Kidney (tissue), 14 donors: ENCODE measurements around the gene CCNC. TPM values are rescaled to one million over a fixed set of nuclear protein-coding genes. Genes with fewer than 3 reads are reported as not detected.

Experiments used
- DNase-seq, 5 donors: peaks; one replicate each; pipeline ENCODE4 v3.0.0-alpha.2; 2013 to 2020
- FAIRE-seq: peaks from 2 replicates; lab custom pipeline; 2012; peaks lifted over from hg19 to GRCh38; lab: Jason Lieb, UNC
- H3K27ac ChIP-seq, 2 donors: one replicate each; pipeline ENCODE4 v1.7.0; 2013; ENCODE audit warnings: low read depth in 2 of 2, low read length in 2 of 2, inconsistent platforms in 1 of 2
- H3K27me3 ChIP-seq: one replicate; pipeline ENCODE4 v1.7.1; 2013; ENCODE audit warnings: low read length, inconsistent platforms; ENCODE audit not compliant: control insufficient read depth, insufficient read depth
- H3K36me3 ChIP-seq, 3 donors: one replicate each; pipeline versions ENCODE4 v1.7.0 to v1.7.1; 2013; ENCODE audit warnings: low read length in 3 of 3, control low read depth in 1 of 3, inconsistent platforms in 1 of 3; ENCODE audit not compliant: insufficient read depth in 3 of 3, control insufficient read depth in 2 of 3
- H3K4me1 ChIP-seq, 3 donors: one replicate each; pipeline versions ENCODE4 v1.7.0 to v1.7.1; 2013; ENCODE audit warnings: low read length in 3 of 3, inconsistent platforms in 1 of 3, low read depth in 1 of 3; ENCODE audit not compliant: control insufficient read depth in 2 of 3, insufficient read depth in 2 of 3
- H3K4me3 ChIP-seq, 3 donors: one replicate each; pipeline versions ENCODE4 v1.7.0 to v1.8.1; 2013; ENCODE audit warnings: low read length in 3 of 3, control low read depth in 1 of 3, inconsistent platforms in 1 of 3
- H3K9ac ChIP-seq, 3 donors: one replicate each; pipeline versions ENCODE4 v1.7.0 to v1.7.1; 2013; ENCODE audit warnings: low read length in 3 of 3, control low read depth in 1 of 3, inconsistent platforms in 1 of 3
- H3K9me3 ChIP-seq, 3 donors: one replicate each; pipeline versions ENCODE4 v1.7.0 to v1.7.1; 2013; ENCODE audit warnings: low read length in 3 of 3, control low read depth in 1 of 3, inconsistent platforms in 1 of 3; ENCODE audit not compliant: control insufficient read depth in 2 of 3, insufficient read depth in 1 of 3
- CTCF ChIP-seq: IDR thresholded peaks from 3 replicates; pipeline ENCODE4 v1.5.1; 2012; ENCODE audit warnings: mild to moderate bottlenecking, moderate library complexity, borderline replicate concordance; ENCODE audit not compliant: insufficient read depth; ENCODE audit errors: extremely low read depth
- intact Hi-C: fragments of 100-400 bp; cut with DNase I; formaldehyde crosslinking; loops from one replicate; pipeline ENCODE4 v1.11.1; 2022
- polyA plus RNA-seq: library from polyadenylated mRNA; stranded (reverse); fragments of 350-450 nt; fragmentation: Illumina TruSeq; extraction: RNeasy Lipid Tissue Mini Kit (QIAGEN cat#74804); gene quantifications from one replicate; pipeline ENCODE4 v1.2.3, GENCODE V29; 2014; ENCODE audit warnings: low read depth, low replicate concordance; ENCODE audit not compliant: insufficient read depth
- total RNA-seq: library from RNA; stranded (reverse); fragmentation: NEBNext Ultra II Directional; extraction: Animal tissue kit (Norgen Biotek cat#: 25700); gene quantifications from one replicate; pipeline ENCODE4 v1.2.1, GENCODE V29; 2021
- donor health status: control.
- donor health status: control.
- donor health status: control.
- donor health status: control.
- donor health status: control.
- donor health status: DM: yes; HTN: yes; CAD: no.
- donor health status: Normal renal cell carcinoma (clear cell type).

CCNC gene
- total and polyA plus RNA-seq, 2 donors from 2014 or later, result 51.4 to 55.9 TPM

- DNase-seq (no peak), FAIRE-seq (no peak)
- Histone ChIP-seq H3K9ac (no peak overlapping the region), H3K4me1 (peaks cover 0 to 6% (median 2%) of the 10 kb centered on the region in 3 donors), H3K36me3 (no peaks in the 10 kb centered on the region), H3K9me3 (no peaks in the 10 kb centered on the region), H3K4me3 (no peak overlapping the region), H3K27me3 (no peaks in the 10 kb centered on the region), H3K27ac (no peak overlapping the region)
- no peak for TF ChIP-seq CTCF
- intact Hi-C loops, result no loop called here
Measured at GRCh38 chr6:99495466-99495865, 73.0 kb downstream of the CCNC start.

Other genes starting within 250 kb of the CCNC start
- 1.4 TPM for gene FAXC, start 219.0 kb downstream of the CCNC start, total RNA-seq
- gene FAXC, start 219.0 kb downstream of the CCNC start, polyA plus RNA-seq, result 3.3 TPM
- 8.1 TPM for gene COQ3, start 174.5 kb downstream of the CCNC start, total RNA-seq
- 18.7 TPM for gene COQ3, start 174.5 kb downstream of the CCNC start, polyA plus RNA-seq
- 97.1 TPM for gene PNISR, start 143.4 kb downstream of the CCNC start, total RNA-seq
- 69.8 TPM for gene PNISR, start 143.4 kb downstream of the CCNC start, polyA plus RNA-seq
- gene USP45, start 53.2 kb downstream of the CCNC start, total RNA-seq, result 13.8 TPM
- 6.0 TPM for gene USP45, start 53.2 kb downstream of the CCNC start, polyA plus RNA-seq
- not detected for gene PRDM13, start 38.2 kb upstream of the CCNC start, total RNA-seq
- gene PRDM13, start 38.2 kb upstream of the CCNC start, polyA plus RNA-seq, result not detected